Lower leg skin (tissue), 4 donors: ENCODE results near the gene IGIP. TPM values are rescaled to one million over a fixed set of nuclear protein-coding genes. Genes with fewer than 3 reads are reported as not detected.

Experiments
- DNase-seq, 2 donors: peaks; one replicate each; pipeline ENCODE4 v3.0.0-alpha.2; 2019; ENCODE audit warnings: low spot score in 2 of 2
- H3K4me3 ChIP-seq: fragments of 200-600 bp; sonication (generic); 2 replicates; pipeline ENCODE4 v1.5.1; 2017; ENCODE audit warnings: mild to moderate bottlenecking, low read depth; ENCODE audit not compliant: poor library complexity, severe bottlenecking
- CTCF ChIP-seq, 3 donors: fragments of 450-650 bp; IDR thresholded peaks; one replicate each; pipeline ENCODE4 v1.5.1; 2016; ENCODE audit warnings: antibody characterized with exemption in 3 of 3, mild to moderate bottlenecking in 3 of 3, moderate library complexity in 2 of 3
- POLR2A ChIP-seq, 2 donors: fragments of 450-650 bp; IDR thresholded peaks; one replicate each; pipeline ENCODE4 v1.6.1; 2016 to 2017; ENCODE audit warnings: antibody characterized with exemption in 2 of 2, mild to moderate bottlenecking in 1 of 2, moderate library complexity in 1 of 2
- WGBS, 2 donors: methylation state at CpG; one replicate each; pipeline ENCODE4 v1.1.5; 2018; 5-methylcytosine and 5-hydroxymethylcytosine counted together
- intact Hi-C: fragments of 100-400 bp; cut with DNase I; formaldehyde crosslinking; loops from one replicate; pipeline ENCODE4 v1.15.0; 2023; ENCODE audit warnings: low total_unique reads
- total RNA-seq, 4 donors: library from RNA; depleted of rRNA; stranded (reverse); fragments of >200 nt; gene quantifications; one replicate each; pipeline ENCODE4 v1.1.0, GENCODE V29; 2016

IGIP gene
- total RNA-seq, 4 donors from 2014 or later: 7.5 to 10.4 (median 8.0) TPM

DNA sequence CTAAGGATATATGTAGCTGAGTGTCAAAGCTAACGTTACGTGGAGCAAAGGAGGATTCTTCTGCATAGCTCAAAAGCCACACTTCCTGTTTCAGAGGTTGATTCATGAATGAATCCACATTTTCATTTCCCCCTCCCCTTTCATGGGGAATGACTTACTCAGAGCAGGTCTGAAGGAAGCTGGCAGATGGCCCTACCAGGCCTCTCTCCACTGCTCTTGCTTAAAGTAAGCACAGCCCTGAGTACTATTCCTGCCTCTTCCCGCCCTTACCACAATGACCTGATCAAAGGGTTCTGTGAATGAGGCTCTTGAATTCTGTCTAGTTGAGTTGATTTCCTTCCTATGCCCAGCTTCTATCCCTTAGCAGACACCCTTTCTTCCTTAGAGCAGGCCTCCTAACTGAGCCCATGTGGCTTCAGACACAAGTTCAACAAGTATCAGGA lies 6.3 kb downstream of the IGIP start:
- TF ChIP-seq CTCF (IDR thresholded peaks at IDR 0.05) (no peak), POLR2A (IDR thresholded peaks at IDR 0.05) (no peak)
- peak in 1 of 2 donors; percentile 59 for DNase-seq
- no peak overlapping the region for H3K4me3 ChIP-seq
- WGBS, 2 donors: 30 to 31% methylated on average over 3 of the region's 3 CpGs
- intact Hi-C loops: no loop called here

- DNase-seq: no peak
- 85 to 91% methylated on average over 4 of the region's 4 CpGs for whole genome bisulfite sequencing, 2 donors
- TF ChIP-seq POLR2A (IDR thresholded peaks at IDR 0.05) (no peak), CTCF (IDR thresholded peaks at IDR 0.05) (no peak)
- H3K4me3 ChIP-seq: no peak overlapping the region
- intact Hi-C loops: no loop called here
These were observed 7.9 kb downstream of the IGIP start for GRCh38 chr5:140133514-140134167.

GRCh38 chr5:140134277-140134935 lies 8.7 kb downstream of the IGIP start:
- intact Hi-C loops: no loop called here

GRCh38 chr5:140135127-140135526 lies 9.4 kb downstream of the IGIP start:
- intact Hi-C loops: no loop called here
- TF ChIP-seq POLR2A (IDR thresholded peaks at IDR 0.05) (no peak), CTCF (IDR thresholded peaks at IDR 0.05) (no peak)
- DNase-seq: no peak
- H3K4me3 ChIP-seq: no peak overlapping the region

More at GRCh38 chr5:140134277-140134935, 8.7 kb downstream of the IGIP start:
- WGBS, 2 donors: 86 to 92% methylated on average over 2 of the region's 2 CpGs
- H3K4me3 ChIP-seq: no peak overlapping the region
- no peak for DNase-seq
- TF ChIP-seq CTCF (IDR thresholded peaks at IDR 0.05) (no peak), POLR2A (IDR thresholded peaks at IDR 0.05) (no peak)

DNA sequence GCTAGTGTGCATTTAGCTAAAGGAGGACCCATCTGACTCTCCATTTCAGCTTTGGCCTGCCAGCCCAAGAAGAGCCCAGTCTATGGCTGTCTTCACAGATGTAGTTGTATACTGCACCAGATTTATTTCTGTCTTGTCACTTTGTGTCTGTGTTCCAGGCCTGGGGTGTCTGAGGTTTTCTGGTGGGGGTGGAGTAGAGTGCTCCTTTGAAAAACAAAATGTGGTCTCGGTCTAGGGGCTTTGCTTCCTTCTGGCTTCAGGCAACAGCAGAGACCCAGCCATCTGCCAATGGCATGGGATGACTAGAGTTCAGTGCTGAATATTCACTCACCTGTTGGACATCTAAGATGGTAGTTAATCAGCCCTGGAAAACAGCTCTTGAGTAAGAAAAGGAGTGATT lies 10.9 kb downstream of the IGIP start:
- DNase-seq: peak in 1 of 2 donors; percentile 9
- H3K4me3 ChIP-seq: no peak overlapping the region
- TF ChIP-seq POLR2A (IDR thresholded peaks at IDR 0.05): no peak
- no peak for TF ChIP-seq CTCF (IDR thresholded peaks at IDR 0.05)
- intact Hi-C loops: no loop called here
- WGBS, 2 donors: 100% methylated on average over 1 of the region's 1 CpG
